ENCODE results near the gene STK4.
A peak's percentile ranks its signal among the peaks of the same experiment; 100 is the strongest.

The STK4 gene

GRCh38 chr20:45087814-45088213, 121.5 kb downstream of the STK4 start:
- DNase-seq (ENCODE audit: low spot score) = no peak

DNA sequence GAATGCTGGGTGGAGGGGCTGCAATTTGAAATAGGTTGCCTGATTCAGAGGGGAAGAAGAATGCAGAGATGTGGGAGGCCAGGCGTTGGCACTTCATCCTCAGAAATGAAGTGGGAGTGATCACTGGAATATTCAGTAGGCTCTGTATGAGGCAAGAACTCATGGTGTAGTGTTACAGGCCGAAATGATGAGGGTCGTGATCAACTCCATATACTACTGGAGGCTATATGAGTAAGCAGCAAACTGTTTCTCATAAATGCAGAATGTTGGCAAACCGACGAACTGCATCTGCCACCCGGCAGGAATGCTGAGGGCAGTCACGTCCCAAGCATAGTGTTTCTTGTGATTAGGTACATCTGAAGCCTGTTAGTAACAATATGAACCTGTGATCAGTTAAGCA, 121.9 kb downstream of the STK4 start:
- no peak for DNase-seq (ENCODE audit: low spot score)

DNA sequence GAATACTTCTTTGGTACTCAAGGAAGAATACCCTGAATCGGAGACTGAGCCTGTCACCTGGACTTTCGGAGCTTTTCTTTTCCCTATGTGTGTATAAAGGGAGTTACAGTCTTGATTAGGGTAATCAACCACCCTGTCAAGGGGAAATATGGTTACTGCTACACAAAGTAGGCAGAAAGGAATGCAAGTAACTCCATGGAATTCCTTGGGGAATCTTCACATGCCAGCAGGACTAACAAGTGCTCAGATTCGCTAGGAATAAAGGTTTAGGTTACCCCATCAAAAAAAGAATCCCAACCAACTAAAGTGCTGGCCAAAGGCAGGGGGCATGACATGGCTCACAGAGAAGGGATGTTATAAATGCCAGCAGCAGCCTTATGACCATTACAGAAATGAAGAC, 124.2 kb downstream of the STK4 start:
- DNase-seq (ENCODE audit: low spot score) = no peak

- no peak for DNase-seq (ENCODE audit: low spot score)
These were observed 125.1 kb downstream of the STK4 start for GRCh38 chr20:45091366-45091765.

DNA sequence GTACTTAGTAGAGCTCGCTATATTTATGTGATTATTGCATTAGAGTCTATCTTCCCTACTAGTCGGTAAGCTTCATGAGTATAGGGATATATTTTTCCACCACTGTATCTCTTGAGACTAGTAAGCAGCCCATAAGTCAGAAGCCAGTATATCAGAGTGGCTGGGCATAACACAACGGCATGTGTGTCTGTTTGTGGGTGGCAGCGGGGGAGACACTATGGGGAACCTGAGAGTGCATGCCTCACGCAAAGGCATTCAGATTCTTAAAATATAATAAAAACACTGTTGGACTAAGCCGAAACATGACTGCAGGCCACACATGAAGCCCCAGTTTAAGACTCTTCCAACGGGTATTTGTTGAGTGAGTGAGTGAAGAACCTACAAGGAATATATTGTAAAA, 126.6 kb downstream of the STK4 start:
- DNase-seq (ENCODE audit: low spot score) = no peak

- DNase-seq (ENCODE audit: low spot score) = no peak
These were observed 127.9 kb downstream of the STK4 start for GRCh38 chr20:45094201-45094600.

GRCh38 chr20:45094864-45095574, 128.7 kb downstream of the STK4 start:
- DNase-seq (ENCODE audit: low spot score) = no peak

DNA sequence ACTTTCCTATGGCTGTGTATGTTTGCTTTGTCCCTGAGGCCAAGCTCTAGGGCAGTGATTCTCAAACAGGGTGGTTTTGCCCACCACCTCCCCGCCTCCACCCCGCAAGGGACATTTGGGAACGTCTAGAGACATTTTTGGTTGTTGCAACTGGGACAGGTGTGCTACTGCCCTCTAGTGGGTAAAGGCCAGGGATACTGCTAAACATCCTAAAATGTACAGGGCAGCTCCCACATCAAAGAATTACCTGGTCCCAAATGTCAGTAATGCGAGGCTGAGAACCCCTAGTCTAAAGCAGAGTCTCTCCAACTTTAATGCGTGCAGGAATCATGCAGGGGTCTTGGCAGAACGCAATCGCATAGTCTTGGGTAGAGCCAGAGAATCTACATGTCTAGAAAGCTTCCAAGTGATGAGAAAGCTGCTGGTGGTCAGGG, 129.5 kb downstream of the STK4 start:
- peak; percentile 52 for DNase-seq (ENCODE audit: low spot score)

GRCh38 chr20:45096781-45097180, 130.5 kb downstream of the STK4 start:
- no peak for DNase-seq (ENCODE audit: low spot score)

GRCh38 chr20:45097485-45098102, 131.3 kb downstream of the STK4 start:
- DNase-seq (ENCODE audit: low spot score) = peak; percentile 57

DNA sequence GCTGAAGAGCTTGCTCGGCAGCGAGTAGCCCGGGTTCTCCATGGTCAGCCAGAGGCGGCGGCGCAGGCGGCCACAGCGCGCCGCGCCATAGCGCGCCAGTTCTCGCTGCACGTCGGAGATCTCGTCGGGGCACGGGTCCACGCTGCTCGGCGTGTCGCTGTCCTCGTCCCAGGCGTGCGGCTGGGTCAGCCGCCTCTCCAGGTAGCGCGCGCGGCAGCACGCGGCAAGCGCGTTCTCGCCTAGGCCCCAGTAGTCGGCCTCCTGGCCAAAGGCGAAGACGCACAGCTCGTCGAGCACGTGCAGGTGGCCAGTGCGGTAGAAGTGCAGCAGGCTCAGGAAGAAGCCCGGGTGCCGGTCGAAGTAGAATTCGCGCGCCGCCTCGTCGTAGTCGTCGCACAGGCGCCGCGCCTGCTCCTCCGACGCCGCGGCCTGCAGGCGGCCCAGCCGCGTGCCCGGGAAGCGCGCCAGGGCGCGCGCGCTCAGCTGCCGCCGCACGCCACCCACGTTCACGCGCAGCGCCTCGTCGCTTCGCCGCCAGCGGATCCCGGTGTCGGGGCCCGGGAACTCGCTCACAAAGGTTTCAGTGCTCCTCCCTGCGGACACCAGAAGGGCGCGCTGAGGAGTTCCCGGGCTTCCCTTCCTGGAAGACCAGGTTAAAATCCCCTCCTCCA, 131.9 kb downstream of the STK4 start:
- DNase-seq (ENCODE audit: low spot score) = peak; percentile 19

DNA sequence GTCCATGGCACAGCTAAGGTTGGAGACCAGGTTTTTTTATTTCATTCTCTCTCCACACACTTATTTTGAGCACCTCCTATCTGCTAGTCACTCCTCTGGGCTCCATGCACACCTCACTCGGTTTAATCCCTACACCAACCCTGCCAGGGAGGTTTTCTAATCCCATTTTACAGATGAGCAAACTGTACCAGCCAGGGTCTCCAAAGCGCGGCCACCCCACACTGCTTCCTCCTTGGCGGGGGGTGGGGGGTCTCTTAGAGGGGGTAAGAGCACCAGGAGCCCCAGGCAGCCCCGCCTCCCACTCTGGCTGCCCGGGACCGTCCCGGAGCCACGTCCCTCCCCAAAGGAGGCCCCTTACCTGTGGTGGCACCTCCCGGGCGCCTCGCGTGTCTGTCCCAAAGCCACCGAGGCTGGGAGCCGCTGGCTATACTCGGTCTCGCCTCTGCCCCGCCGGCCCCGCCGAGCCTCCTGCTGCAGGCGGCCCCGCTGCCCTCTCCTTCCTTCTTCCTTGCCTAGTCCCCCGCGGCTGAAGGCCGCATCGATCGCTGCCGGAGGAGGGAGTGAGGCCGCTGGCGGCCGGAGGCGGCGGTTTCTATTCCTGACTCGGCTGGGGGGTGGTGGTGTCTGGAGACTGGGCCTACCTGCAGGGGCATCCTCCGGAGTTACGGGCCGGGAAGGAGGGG, 134.4 kb downstream of the STK4 start, which contains the start of gene KCNS1:
Gene KCNS1 (minus strand): TSS at position 565 of the 683 bp plus-strand sequence. CDS start 1,891 bp downstream, outside the sequence.
- no peak for DNase-seq (ENCODE audit: low spot score)

DNA sequence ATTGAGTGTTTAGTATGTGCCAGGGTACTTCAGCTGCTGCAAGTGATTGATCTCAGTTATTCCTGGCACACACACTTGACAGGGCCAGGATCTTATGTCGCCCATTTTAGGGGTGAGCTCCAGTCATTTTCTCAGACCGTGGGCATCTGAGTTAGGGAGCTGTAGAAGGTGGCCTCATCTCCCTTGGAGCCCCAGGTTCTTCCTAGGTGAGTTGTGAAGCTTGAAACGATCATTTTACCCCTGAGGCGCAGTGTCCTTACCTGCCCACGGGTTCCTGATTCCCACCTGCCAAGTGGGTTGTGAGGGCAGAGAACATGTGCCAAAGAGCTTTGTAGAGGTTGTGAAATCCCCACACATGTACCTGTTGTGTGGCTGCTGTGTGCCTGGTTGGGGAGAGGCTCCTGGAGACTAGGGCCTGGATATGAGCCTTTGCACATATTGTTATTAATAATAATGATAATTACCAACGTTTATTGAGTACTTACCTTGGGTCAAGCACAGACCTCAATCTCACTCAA, 135.1 kb downstream of the STK4 start:
- no peak for DNase-seq (ENCODE audit: low spot score)

GRCh38 chr20:45103072-45103471, 136.8 kb downstream of the STK4 start:
- no peak for DNase-seq (ENCODE audit: low spot score)

DNA sequence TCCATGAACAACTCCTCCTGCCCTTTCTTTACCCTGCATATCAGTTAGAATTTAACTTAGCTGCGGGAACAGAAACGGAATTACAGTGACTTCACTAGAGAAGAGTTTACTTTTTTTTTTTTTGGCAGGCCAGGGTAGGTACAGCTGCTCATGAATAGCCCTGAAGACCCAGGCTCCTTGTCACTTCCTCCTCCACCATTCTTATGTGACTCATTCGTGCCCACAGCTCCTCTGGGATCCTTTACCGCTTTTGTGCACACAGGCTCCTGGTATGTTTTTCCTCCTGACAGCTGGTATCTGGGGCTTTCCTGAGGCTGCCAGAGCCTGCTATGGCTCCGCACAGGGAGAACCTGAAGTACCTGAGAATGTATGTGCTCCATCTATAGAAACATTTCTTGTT, 138.5 kb downstream of the STK4 start:
- DNase-seq (ENCODE audit: low spot score) = peak; percentile 33

DNA sequence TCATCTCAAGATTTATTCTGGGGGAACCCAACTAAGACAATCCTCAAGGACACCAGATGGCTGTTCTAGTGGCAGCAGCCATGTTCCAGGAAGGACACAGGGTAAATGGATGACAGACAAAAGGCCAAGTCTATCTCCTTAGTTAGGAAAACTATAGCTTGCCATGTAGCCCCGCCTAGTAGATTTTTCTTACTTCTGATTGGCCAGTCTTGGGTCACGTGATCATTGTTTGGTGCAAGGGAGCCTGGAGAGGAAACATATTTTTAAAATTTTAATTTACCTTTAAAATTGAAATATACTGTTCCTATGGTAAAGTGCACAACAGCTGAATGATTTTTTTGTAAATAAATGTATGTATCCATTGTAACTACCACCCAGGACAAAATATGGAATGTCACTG, 139.0 kb downstream of the STK4 start:
- no peak for DNase-seq (ENCODE audit: low spot score)

DNA sequence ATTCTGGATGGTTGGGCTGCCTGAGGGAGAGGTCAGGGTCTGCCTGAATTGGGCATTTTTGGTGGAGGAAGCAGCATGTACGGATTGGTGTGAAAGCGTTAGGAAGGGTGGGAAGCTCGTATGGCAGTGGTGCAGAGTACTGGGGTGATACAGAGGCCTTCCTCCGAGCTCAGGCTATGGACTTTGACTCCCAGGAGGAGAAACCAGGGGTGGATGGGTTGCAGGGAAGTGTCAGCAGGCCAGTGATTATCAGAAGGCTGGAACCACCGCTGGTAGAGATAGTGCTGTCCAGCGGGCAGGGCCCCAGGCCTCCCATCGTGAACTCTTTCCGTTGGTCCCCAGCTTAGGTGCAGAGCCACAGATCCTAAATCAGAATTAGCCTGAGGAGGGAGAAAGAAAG, 143.3 kb downstream of the STK4 start:
- DNase-seq (ENCODE audit: low spot score) = no peak

- no peak for DNase-seq (ENCODE audit: low spot score)
These were observed 144.0 kb downstream of the STK4 start for GRCh38 chr20:45110301-45110700.

- DNase-seq (ENCODE audit: low spot score) = no peak
These were observed 145.0 kb downstream of the STK4 start for GRCh38 chr20:45111285-45111684.

DNA sequence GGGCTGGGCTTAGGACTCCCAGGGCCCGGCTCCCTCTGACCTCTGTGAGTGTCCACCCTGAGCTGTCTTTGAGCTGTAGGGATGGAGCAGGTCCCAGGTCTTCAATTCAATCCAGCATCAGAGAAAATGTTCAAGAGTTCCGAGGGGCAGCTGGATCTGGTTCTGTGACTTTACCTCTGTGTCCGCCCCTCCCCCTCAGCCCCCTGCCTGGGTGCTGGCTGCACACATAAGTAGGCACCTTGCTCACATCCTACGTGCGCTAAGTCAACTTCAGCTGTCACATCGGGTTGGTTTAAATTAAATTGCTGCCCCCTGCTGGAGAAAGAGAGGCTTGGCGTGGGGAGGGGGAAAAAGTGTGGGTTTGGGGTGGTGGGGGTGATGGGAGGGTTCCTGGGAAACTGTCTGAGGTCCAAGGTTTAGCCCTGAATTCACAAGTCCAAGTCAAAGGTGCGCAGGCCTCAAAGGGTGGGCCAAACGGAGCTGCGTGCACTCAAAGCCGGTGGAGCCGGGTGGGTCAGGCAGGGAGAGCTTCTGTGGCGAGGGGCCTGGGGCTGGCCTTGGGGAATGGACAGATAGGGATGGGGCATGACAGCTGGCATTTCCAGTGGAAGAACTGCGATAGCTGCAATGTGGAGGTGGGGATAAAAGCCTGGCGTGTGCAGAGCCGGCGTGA, 145.6 kb downstream of the STK4 start:
- no peak for DNase-seq (ENCODE audit: low spot score)

- no peak for DNase-seq (ENCODE audit: low spot score)
These were observed 146.4 kb downstream of the STK4 start for GRCh38 chr20:45112754-45113153.

- no peak for DNase-seq (ENCODE audit: low spot score)
These were observed 147.6 kb downstream of the STK4 start for GRCh38 chr20:45113865-45114264.

Measured in kidney capillary endothelial cell (primary cell).